ENCODE results near the gene POLR2J2.
"Not testable (repeated sequence)": the region's sequence is repeated elsewhere in the genome, so short reads cannot be mapped to it uniquely, and the experiment has no call there.

DNA sequence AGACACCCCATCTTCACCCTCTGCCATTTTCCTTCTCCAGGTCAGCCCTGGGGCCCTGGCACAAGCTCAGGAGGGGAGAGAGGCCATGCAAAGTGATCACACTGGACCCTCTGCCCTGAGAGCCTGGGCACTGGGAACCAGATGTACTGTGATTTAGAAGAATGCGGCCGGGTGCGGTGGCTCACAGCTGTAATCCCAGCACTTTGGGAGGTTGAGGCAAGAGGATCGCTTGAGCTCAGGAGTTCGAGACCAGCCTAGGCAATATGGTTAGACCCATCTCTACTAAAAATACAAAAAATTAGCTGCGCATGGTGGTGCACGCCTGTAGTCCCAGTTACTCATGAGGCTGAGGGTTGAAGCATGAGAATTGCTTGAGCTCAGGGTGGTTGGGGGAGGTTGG lies 23.6 kb downstream of the POLR2J2 start:
- not testable (repeated sequence) for TF ChIP-seq CTCF (optimal IDR thresholded peaks at IDR 0.05 in 1 of 3, IDR thresholded peaks at IDR 0.05 in 1 of 3, conservative IDR thresholded peaks at IDR 0.05 in 1 of 3; ENCODE audit: extremely low read depth in 1 of 3, insufficient read depth in 2 of 3, low read length in 3 of 3); EZH2 (IDR thresholded peaks at IDR 0.05; ENCODE audit: low read length)
